Liver (tissue), 3 donors: ENCODE data around the gene ARTN.

ENCODE experiments used
- CTCF ChIP-seq: fragments of 150-350 bp; IDR thresholded peaks from 2 replicates; pipeline ENCODE4 v1.5.1; 2017; ENCODE audit warnings: improper control_type of control experiment, low read depth, low read length; ENCODE audit not compliant: missing input control
- FOXA1 ChIP-seq: IDR thresholded peaks from 2 replicates; pipeline ENCODE4 v1.6.1; 2016; ENCODE audit warnings: antibody characterized with exemption
- JUND ChIP-seq, 2 donors: IDR thresholded peaks; 2 replicates each; pipeline ENCODE4 v1.6.1; 2016; ENCODE audit warnings: antibody characterized with exemption in 2 of 2
- MAX ChIP-seq: IDR thresholded peaks from 2 replicates; pipeline ENCODE4 v1.6.1; 2016; ENCODE audit warnings: antibody characterized with exemption
- RAD21 ChIP-seq, 2 donors: IDR thresholded peaks; 2 replicates each; pipeline ENCODE4 v1.6.1; 2016; ENCODE audit warnings: antibody characterized with exemption in 2 of 2, mild to moderate bottlenecking in 2 of 2
- REST ChIP-seq: IDR thresholded peaks from 2 replicates; pipeline ENCODE4 v1.6.1; 2016; ENCODE audit warnings: antibody characterized with exemption, mild to moderate bottlenecking
- SP1 ChIP-seq: IDR thresholded peaks from 2 replicates; pipeline ENCODE4 v1.6.1; 2018; ENCODE audit warnings: antibody characterized with exemption, mild to moderate bottlenecking
- TAF1 ChIP-seq: conservative IDR thresholded peaks from 2 replicates; pipeline ENCODE4 v1.6.1; 2016; ENCODE audit warnings: antibody characterized with exemption, mild to moderate bottlenecking
- ZBTB33 ChIP-seq: IDR thresholded peaks from 2 replicates; pipeline ENCODE4 v1.6.1; 2016; ENCODE audit warnings: antibody characterized with exemption
- donor health status: healthy.
- donor health status: healthy.

- TF ChIP-seq CTCF, result no peak
- no peak for TF ChIP-seq MAX
- TF ChIP-seq FOXA1, result no peak
- TF ChIP-seq JUND (IDR thresholded peaks at IDR 0.05), result no peak
- TF ChIP-seq RAD21 (IDR thresholded peaks at IDR 0.05), result no peak
- TF ChIP-seq ZBTB33, result no peak
- no peak for TF ChIP-seq TAF1
- no peak for TF ChIP-seq SP1
- no peak for TF ChIP-seq REST
Measured at GRCh38 chr1:43986712-43987111, 53.1 kb downstream of the ARTN start.
